GM19035 (cell line): ENCODE measurements around the gene PTH1R.

Experiments
- ATAC-seq: cut with Tn5 transposase; IDR thresholded peaks from one replicate; pipeline ENCODE4 v1.9.1; 2021; ENCODE audit not compliant: unreplicated experiment

The PTH1R gene

DNA sequence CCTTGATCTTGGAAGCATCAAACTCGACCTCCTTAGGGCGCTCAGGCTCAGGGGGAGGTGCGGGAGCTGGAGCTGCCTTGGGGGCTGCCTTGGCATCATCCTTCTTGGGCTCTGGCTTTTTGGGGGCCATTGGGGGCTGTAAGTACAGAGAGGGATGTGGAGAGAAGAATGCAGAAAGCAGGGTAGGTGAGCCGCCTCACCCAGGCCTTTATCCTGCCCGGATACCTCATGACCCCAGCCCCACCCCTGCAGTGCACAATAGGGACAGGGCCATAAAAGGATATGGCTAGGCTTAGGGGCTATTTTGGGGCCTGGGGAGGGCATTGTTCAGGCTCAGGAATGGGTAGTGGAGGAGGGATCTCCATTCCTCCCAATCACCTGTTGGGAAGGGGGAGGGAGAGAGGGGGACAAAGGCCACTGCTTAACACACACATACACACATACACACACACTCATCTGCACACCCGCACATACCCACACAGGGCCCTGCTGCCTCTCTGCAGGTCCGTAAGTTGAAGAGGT lies 14.2 kb upstream of the PTH1R start, which contains the start of gene MYL3:
TSS of gene MYL3 (minus strand) at position 184 of the 522 bp plus-strand sequence. CDS start at position 130, 54 bp downstream.
- ATAC-seq: no peak

DNA sequence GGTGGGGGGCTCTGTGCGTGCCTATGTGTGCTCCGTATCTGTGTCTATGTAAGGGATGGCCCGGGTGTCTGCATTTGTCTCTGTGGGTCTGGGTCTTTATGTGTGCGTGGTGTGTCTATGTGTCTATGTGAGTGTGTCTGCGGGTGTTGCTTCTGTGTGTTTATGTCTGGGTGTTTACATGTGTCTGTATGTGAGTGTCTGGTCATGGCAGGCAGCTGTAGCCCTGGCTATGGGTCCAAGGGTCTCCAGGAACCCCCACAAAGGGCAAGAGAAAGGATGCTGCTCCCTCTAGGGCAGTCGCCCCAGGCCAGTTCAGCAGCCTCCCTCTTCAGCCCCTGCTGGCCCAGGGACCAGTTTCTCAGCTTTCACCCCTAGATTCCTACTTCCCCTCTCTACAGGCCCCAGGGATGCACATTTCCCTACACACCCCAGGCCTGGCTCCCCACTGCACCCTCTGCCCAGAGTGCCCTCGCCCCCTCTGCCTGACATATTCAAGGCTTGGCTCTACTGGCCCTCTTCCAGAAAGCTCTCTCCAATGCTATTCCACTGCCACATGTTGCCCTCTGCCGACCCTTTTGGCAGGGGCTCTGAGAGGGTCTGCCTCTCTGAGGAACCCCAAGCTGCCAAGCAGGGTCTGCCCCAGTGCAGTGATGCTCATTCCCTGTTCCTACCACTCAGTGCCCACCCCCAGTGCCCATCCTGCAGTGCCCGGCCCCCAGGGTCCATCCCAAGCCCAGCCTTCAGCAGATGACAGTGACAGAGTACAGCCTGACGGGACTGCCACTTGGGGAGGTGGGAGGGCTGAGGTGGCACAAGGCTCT lies 13.2 kb upstream of the PTH1R start:
- no peak for ATAC-seq

DNA sequence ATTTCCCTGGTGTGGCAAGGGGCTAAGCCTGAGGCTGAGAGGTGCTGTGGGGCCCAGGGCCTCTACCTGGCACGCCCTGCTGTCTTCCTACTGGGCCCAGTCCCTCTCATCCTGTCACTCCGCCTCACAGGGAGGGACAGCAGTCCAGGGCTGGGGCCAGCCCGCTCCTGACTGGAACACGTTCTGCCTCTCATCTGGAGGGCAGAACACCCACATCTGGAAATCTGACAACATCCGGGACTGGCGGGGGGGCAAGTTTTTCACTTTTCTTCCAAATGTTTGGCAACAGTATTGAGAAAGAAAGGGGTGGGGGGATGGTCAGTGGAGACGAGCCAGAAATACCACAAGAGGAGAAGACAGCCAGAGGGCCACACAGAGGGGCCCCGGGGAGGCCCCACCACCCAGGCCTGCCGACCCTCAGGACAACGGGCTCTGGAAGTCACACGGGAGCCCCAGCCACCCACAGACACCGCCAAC lies 12.5 kb upstream of the PTH1R start:
- no peak for ATAC-seq

DNA sequence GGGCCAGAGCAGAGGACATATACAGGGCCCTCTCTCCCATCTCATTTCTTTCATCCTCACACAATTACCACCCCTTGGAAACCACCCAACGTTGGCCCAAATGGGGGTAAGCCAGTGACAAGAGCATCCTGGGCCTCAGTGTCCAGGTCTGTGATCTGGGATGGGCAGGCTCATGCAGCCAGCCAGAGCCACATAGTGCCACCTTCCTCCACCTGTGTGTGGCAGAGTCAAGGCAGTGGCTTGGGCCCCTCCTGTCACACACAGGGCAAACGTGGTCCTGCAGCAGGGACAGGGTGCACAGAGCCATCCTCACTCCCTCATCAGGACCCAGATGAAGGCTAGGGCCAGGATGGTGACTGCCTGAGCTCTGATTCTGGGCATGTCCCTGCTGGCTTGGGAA lies 12.0 kb upstream of the PTH1R start:
- ATAC-seq: no peak

DNA sequence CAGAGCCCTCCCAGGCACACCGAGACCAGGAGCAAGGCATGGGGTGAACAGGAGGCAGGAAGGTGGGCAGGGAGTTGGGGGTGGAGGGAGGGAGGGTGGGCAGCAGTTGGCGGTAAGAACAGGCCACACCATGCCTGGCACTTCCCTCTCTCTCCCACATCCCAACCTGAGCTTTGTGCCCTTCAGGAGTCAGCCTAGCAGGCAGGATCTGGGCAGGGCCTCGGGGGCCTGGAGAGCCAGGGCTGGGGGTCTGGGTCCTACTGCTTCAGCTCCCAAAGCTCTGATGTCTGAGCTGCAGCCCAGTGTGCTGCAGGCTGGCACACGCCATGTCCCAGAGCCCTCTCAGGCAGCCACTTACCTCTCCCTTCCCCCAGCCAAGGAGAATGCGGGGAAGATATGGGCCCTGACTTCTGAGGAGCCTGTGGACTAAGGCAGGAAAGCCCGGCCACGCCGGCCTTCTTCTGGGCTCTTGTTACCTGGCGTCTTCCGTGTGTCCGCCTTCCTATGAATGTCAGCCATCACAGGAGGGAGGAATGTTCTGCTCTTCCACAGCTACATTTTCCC lies 11.4 kb upstream of the PTH1R start:
- no peak for ATAC-seq

DNA sequence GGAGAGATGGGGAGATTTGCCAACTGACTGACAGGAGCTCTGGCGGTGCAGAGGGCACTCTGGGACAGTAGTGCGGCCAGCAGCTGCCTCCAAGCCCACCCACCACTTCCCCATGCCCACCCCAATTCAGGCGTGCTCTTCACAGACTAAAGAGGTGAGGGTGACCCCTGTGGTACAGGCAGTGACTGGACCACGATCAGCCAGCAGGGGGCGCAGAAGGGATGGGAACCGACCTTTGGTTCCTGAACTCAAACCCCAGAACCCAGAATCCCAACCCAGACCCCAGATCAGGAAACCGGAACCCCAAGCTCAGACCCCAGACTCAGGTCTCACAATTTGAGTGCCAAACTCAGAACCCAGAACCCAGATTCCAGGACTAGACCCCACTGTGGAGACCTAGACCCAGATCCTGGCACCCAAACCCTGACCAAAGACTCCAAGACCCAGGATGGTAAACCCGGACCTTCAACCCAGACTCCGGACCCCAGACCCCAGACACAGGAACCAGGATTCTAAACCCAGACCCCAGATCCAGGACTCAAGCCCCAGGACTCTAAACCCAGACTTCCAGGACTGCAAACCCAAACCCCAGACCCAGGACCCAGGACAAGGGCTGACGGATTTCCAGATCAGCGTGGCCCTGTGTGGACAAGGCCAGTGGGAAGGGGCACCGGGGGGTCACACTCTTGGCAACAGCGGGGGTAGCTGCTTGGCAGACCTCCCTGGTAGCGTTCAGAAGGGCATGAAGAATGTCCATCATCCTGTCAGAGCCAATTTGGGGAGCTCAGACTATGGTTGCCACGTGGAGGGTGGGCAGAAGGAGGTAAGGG lies 10.6 kb upstream of the PTH1R start:
- ATAC-seq: no peak

DNA sequence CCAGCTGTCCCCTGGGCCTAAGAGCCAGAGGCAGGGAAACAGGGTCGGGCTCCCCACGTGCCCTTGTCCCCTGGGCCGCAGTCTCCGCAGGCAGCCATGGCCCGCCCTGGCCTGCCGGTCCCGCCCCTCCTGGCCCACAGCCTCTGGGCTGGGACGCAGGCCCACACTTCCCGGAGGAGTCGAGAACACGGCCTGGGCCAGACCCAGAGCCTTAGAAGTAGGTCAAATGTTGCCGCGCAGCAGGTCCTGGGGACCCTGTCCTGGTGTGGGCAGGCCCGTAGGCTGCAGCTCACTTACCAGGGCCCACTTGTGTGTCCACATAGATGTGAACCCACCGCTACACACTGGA lies 10.0 kb upstream of the PTH1R start:
- no peak for ATAC-seq

DNA sequence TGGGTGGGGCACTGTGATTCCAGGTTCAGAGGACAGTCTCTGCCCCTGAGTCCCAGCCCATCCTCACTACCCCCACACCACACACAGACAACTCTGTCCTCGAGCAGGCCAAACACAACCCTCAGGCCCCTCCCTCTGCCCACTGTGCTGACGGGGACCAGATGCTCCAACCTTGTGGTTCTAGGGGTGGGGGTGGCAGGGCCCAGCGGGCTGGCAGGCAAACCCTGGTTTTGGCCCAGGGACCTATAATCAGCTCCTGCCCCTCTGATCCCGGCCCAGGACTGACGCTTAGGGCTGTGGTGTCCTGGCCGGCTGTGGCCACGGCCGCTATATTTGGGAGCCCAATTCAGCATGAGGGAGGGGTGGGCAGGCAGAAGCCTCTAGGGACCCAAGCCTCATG lies 9.2 kb upstream of the PTH1R start:
- ATAC-seq: no peak

DNA sequence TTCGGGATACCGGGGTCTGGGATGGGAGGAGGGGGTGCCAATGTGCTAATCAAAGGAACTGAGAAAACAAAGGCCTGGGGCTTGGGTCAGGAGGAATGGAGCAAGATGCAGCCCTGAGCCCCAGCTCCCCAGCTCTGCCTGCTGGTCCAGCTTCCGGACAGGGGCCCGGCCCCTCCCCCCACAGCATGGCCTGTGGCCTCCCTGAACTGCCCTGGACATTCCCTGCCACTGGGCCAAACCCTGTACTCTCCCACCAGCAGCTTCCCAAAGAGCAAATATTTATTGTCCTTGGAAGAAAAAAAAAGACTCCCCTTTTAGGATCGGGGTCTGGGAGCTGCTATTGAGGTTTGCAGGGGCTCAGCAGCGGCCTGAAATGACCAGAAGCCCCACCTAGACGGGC lies 8.6 kb upstream of the PTH1R start:
- ATAC-seq: no peak

DNA sequence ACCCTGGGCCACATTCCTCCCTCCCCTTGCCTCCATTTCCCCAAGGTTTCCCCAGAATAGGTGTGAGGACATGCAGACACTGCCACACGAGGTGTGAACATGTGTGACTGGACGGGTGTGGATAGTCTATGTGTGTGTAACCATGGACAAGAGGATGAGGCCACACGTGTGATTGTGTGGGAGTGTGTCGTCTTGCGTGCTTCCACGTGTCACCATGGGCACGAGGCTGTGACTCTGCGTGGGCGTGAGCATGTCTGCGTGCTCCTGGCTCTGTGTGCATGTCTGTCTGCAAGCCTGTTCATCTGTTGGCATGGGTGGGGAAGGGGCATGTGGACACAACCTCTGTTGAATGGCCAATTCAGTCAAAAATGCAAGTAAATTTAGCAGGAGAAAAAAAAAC lies 8.1 kb upstream of the PTH1R start:
- no peak for ATAC-seq

DNA sequence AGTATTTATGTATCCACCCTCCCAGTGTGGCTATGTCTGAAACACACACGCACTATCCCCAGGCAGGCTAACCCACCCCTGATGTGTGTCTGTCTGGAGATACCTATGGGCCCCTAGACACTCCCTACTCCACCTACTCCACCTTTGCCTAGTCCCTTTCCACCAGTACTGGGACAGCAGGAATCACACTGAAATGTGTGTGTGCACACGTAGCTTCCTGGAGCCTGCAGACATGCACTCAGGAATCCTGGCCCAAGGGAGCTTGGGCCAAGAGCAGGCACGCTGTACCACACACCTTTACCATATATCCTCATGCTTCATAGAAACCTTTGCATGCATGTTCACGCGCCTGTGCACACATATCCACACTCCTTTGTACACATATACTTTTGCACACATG lies 6.9 kb upstream of the PTH1R start:
- ATAC-seq: no peak

DNA sequence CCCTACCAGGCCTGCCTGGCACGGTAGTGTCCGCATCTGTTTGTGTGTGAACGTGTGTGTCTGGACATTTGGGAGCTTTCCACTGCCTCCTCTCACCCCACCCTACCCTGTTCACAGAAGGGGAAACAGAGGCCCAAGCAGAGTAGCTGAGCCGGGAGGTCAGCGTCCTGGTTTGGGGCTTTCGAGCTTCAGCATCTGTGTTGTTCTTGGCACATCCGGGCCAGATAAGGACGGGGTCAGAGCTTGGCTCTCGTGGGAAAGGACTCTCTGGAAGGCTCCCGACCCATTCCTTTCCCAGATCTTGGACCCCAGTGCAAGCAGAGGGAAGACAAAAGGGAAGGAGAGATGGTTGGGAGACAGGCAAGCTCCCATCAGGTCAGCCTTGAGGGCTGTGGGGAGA lies 6.3 kb upstream of the PTH1R start:
- no peak for ATAC-seq

DNA sequence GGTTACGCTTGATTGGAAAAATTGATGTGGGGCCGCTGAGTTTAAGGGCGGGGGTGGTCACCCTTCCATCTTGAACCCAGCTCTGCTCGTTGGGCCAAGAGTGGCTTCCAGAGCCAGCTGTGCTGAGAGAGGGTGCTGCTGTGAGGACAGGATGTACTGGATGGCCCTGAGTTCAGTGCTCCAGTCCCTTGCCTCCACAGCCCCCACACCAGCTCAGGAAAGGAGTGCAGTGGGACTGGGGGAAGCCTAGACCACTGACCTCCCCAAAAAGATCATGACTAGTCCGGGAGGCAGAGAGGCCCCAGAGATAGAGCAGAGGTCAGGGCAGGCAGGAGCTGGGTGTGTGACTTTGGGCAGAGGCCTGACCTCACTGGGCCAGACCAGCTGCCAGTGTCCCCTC lies 4.0 kb upstream of the PTH1R start:
- ATAC-seq: no peak

DNA sequence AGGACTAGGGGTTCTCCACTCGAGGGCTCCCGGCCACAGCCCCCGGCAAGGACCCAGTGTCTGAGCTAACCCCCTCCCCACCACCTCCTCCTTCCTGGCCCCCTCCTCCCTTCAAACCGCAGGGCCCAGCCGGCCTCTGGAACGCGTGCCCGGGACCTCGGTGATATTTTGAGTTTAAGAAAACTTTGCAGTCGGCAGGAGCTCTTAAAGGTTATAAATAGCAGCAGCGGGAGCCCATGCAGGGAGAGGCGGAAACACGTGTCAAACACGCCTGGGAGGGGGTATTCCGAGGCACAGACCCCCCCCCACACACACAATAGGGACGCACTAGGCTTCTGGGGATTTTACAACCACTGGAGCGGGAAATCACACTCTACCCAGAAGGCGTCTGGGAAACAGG lies 3.1 kb upstream of the PTH1R start:
- no peak for ATAC-seq

DNA sequence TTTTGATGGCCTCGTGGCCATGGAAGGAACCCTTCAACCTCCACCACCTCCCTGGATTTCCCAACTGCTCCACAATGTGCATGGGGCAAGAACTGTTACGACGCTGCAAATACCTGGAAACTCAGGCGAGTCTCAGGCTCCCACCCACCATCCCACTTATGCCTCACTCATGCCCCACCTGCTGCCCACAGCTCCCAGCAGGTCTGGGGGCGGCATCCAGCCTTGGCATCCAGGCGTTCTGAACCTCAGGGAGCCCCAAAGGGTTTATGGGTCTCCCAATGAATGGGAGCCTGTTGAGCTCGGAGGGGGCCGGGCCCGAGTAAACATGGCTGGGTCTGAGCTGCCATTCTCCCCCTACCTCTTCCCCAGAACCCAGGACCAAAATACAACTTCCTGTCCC lies 2.0 kb upstream of the PTH1R start:
- ATAC-seq: no peak

DNA sequence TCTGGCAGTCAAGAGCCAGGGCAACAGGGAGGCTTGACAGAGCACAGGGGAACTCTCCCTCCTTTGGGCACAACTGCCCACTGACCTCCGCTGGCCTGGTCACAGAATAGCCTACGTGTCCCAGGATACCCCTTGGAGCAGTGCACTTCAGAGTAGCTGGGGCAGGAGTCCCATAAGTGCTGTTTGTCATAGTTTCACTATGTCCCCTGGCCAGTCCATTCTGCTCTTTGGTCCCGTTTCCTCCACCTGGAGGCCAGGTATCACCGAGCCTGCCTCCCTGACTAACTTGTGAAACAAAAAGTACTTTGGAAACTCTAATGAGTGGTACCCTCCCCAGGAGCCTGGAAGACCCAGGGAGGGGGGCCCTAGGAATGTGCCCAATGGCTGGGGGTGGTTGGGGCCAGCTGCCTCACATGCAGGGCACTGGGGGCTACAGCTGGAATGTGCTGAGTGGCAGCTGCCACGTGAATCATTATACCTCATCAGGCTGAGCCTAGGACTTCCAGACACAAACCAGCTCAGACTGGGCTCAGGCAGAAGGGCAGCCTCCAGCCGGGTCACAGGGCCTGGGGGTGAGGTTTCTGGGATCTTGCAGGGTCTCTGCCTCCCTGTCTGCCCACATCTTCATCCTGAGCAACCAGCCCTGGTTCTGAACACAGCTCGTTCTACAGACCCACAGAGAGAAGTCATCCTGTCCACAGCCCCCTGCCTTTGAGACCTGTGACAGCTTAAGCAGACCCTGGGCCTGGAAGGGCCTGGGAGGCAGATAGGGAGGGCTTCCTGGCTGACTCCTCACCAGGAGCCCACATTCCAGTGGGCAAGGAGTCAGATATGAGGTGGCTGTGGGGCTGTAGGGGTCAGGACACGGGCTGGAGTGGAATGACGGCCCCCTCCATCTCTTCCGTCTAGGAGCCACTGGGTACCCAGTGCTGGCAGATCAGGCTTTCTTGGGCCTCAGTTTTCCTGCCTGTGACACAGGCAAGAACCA lies 914 bp upstream of the PTH1R start:
- ATAC-seq: no peak

DNA sequence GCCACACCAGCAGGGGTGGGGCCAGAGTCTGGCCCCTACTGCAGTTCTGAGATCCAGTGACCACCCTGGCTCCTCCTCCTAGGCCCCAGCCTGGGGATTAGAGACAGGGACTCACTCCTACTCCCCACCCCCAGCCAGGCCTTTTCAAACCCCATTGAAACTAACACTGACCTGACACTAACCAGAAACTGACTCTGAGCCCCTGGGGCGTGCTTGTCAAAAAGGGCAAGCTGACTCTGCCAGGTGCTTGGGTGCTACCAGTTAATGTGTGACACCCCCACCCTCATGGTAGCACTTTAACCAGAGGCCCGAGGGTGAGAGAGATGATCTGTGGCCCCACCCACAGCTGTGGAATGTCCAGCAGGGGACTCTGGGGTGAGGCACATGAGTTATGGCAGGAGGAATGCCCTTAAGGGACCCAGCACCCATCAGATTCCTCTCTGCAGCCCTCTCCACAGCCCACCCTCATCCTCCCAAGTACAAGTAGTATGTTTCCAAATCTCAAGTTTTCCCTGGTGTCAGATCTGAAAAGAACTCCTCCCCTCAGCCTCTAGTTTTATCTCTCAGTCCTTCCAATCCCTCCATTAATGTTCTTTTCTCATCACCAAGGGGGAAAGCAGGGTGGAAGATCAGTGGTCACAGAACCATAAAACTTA lies 1.4 kb downstream of the PTH1R start:
- no peak for ATAC-seq

DNA sequence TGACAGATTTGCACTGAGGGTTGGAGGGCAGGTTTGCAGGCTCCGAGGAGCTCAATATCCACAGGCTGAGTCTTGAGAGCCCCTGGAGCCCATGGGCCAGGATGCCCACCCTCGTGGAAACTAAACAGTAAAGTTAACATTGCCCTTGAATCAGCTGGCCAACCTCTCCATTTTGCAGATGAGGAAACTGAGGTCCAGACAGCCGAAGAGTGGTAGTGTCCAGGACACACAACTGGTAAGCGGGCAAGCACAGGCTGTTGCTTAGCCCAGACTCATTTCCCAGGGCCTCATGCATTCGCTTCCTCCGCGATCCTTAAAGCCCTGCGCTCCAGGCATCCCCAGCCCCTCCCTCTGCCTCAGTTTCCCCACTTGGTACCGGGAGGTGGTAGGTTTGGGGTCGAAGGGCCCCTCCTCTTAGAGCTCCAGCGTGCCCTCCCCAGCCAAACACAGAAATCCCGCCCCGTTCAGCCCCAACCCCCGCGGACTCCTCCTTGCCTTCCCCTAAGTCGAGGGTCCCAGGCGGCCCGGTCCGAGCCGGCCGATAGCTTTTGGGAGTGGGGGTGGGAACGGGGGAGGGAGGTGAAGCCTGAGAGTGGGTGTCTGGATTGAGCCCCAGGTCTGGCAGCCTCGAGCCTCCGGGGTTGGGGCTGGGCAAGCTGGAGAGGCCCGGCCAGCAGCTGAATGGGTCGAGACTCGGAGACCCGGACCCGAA lies 3.5 kb downstream of the PTH1R start:
- no peak for ATAC-seq

DNA sequence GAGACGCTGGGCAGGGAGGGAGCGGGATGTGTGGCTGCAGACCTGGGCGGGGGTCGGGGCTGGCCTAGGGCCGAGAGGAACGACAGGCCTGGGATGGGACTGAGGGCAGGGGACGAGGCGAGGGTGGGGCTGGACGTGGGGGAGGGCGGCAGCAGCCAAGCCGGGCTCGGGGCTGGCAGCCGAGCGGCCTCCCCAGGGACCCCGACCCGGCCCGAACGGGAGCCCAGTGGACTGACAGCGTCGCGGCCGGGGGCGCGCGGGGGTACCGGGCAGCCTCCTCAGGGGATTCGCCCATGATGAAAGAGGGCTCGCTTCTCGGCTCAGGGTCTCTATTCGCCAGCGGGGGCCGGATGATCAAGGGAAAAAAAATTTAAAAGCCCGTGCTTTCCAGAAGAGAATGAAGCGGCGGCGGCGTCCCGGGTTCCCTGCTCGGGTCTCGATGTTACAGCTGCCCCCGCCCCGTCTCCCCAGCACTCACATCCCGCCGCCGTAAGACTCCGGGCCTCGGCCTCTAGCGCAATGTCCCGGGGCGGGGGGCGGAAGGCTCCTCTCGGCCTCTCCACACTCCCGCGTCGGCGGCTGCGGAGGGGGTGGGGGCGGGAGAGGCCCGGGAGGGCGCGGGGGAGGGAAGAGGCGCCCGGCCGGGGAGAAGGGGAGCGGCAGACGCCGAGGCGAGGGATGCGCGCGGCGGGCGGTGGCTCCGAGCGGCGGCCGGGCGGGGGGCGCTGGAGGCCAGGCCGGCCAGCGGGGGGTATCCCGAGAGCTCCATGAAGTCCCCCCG lies 4.3 kb downstream of the PTH1R start:
- no peak for ATAC-seq
